Gastrocnemius medialis (tissue), 4 donors: ENCODE data around the gene NPAS3.

Experiments
- POLR2A ChIP-seq, 2 donors: fragments of 450-650 bp; IDR thresholded peaks; one replicate each; pipeline ENCODE4 v1.6.1; 2017; ENCODE audit warnings: antibody characterized with exemption in 2 of 2, mild to moderate bottlenecking in 2 of 2, moderate library complexity in 2 of 2
- TF ChIP-seq, protein P1 (sequence below), 5 experiments: fragments of 450-650 bp in 3 of 5; fragments of 200-600 bp in 2 of 5; sonication (generic) in 2 of 5; IDR thresholded peaks in 4 of 5; conservative IDR thresholded peaks in 1 of 5; 1 replicate in 4 of 5; 2 replicates in 1 of 5; pipeline ENCODE4 v1.5.1; 2016 to 2019; ENCODE audit warnings: antibody characterized with exemption in 5 of 5, mild to moderate bottlenecking in 3 of 5, moderate library complexity in 3 of 5

DNA sequence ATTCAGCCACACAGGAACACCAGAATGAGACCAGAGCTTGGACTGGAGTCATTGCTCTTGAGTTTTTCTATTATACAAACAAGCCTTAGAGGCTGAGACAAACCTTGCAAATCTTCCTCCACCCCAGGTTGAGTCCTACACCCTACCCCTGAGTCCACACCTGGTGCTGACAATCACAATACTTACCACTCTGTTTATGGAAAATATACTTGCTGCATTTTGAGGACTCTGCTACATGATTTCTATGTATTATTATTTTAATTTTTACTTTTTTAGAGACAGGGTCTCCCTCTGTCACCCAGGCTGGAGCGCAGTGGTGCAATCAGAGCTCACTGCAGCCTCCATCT, 910.7 kb downstream of the NPAS3 start:
- TF ChIP-seq POLR2A (IDR thresholded peaks at IDR 0.05) = no peak
- TF ChIP-seq, protein P1, sequence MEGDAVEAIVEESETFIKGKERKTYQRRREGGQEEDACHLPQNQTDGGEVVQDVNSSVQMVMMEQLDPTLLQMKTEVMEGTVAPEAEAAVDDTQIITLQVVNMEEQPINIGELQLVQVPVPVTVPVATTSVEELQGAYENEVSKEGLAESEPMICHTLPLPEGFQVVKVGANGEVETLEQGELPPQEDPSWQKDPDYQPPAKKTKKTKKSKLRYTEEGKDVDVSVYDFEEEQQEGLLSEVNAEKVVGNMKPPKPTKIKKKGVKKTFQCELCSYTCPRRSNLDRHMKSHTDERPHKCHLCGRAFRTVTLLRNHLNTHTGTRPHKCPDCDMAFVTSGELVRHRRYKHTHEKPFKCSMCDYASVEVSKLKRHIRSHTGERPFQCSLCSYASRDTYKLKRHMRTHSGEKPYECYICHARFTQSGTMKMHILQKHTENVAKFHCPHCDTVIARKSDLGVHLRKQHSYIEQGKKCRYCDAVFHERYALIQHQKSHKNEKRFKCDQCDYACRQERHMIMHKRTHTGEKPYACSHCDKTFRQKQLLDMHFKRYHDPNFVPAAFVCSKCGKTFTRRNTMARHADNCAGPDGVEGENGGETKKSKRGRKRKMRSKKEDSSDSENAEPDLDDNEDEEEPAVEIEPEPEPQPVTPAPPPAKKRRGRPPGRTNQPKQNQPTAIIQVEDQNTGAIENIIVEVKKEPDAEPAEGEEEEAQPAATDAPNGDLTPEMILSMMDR (IDR thresholded peaks at IDR 0.05 in 4 of 5, conservative IDR thresholded peaks at IDR 0.05 in 1 of 5) = no peak
